Panc1 (cell line): ENCODE measurements around the gene P2RY12. TPM values are rescaled to one million over a fixed set of nuclear protein-coding genes. Genes with fewer than 3 reads are reported as not detected.

Experiments used
- ATAC-seq: fragments of 200-7000 bp; cut with Tn5 transposase; 2 replicates; pipeline ENCODE4 v1.9.1; 2020; ENCODE audit warnings: mild to moderate bottlenecking, moderate library complexity
- BruUV-seq: library from RNA; stranded (reverse); fragments of 400-500 nt; replicated peaks from 2 replicates; lab custom pipeline; 2021; lab: Mats Ljungman, UMichigan
- CTCF ChIA-PET: fragments of 300-600 bp; sonication (Branson Sonifier 250); formaldehyde crosslinking; loops from one replicate; lab custom pipeline; 2022; ENCODE audit warnings: antibody characterized with exemption; lab: Charles Lee
- POLR2A ChIA-PET: fragments of 300-600 bp; sonication (Branson Sonifier 250); formaldehyde crosslinking; loops from one replicate; lab custom pipeline; 2022; ENCODE audit warnings: antibody characterized with exemption; lab: Charles Lee
- DNase-seq: peaks from one replicate; pipeline ENCODE4 v3.0.0-alpha.2; 2010; ENCODE audit warnings: low read depth, low spot score
- H3K27ac ChIP-seq: 2 replicates; pipeline ENCODE4 v1.5.1; 2011; ENCODE audit warnings: mild to moderate bottlenecking, low read length, inconsistent platforms
- H3K27me3 ChIP-seq: fragments of 200-500 bp; sonication (Bioruptor generic); 2 replicates; pipeline ENCODE4 v1.6.0; 2014; ENCODE audit warnings: low read length, inconsistent platforms; ENCODE audit not compliant: control insufficient read depth, insufficient read depth
- H3K36me3 ChIP-seq: fragments of 200-500 bp; sonication (Bioruptor generic); 2 replicates; pipeline ENCODE4 v1.5.1; 2014; ENCODE audit warnings: inconsistent platforms, mild to moderate bottlenecking, low read length, moderate library complexity; ENCODE audit not compliant: control insufficient read depth, insufficient read depth
- H3K4me1 ChIP-seq: 2 replicates; pipeline ENCODE4 v1.5.1; 2011; ENCODE audit warnings: inconsistent platforms, mild to moderate bottlenecking, low read length, moderate library complexity; ENCODE audit not compliant: control insufficient read depth, insufficient read depth
- H3K4me3 ChIP-seq, 2 experiments: 2 replicates each; pipeline ENCODE4 v1.5.1; 2011 to 2012; ENCODE audit warnings: low read depth in 2 of 2, low read length in 2 of 2, mild to moderate bottlenecking in 2 of 2, inconsistent platforms in 1 of 2, moderate library complexity in 1 of 2
- H3K9me3 ChIP-seq: fragments of 200-500 bp; sonication (Bioruptor generic); 2 replicates; pipeline ENCODE4 v1.5.1; 2014; ENCODE audit warnings: low read depth, mild to moderate bottlenecking, inconsistent platforms, low read length, moderate library complexity; ENCODE audit not compliant: control insufficient read depth, insufficient read depth
- CTCF ChIP-seq: fragments of 450-650 bp; IDR thresholded peaks from 2 replicates; pipeline ENCODE4 v1.5.1; 2017; ENCODE audit warnings: mild to moderate bottlenecking
- POLR2AphosphoS5 ChIP-seq: IDR thresholded peaks from 2 replicates; pipeline ENCODE4 v1.6.1; 2012; ENCODE audit warnings: mild to moderate bottlenecking, low read depth, low read length, moderate library complexity
- REST ChIP-seq, 2 experiments: IDR thresholded peaks; 2 replicates each; pipeline ENCODE4 v1.6.1; 2011 to 2012; ENCODE audit warnings: low read depth in 2 of 2, control low read depth in 1 of 2, low read length in 1 of 2, mild to moderate bottlenecking in 1 of 2, moderate library complexity in 1 of 2; ENCODE audit not compliant: insufficient read depth in 1 of 2
- SIN3A ChIP-seq: IDR thresholded peaks from 2 replicates; pipeline ENCODE4 v1.6.1; 2012; ENCODE audit warnings: low read depth, mild to moderate bottlenecking, low read length, moderate library complexity, borderline replicate concordance; ENCODE audit not compliant: insufficient read depth
- TCF7L2 ChIP-seq: IDR thresholded peaks from 2 replicates; pipeline ENCODE4 v1.6.1; 2011; ENCODE audit warnings: mild to moderate bottlenecking, low read depth, low read length, inconsistent platforms
- in situ Hi-C: cut with HindIII; loops from 2 replicates; pipeline ENCODE4 v1.10.0; 2016; ENCODE audit warnings: low sequenced_read_pairs, low pct_unique_long_range_greater_than_20kb
- intact Hi-C: fragments of 100-400 bp; cut with micrococcal nuclease; formaldehyde crosslinking; loops from one replicate; pipeline ENCODE4 v1.10.0; 2022; ENCODE audit not compliant: unreplicated experiment
- total RNA-seq: library from RNA; stranded (reverse); gene quantifications from one replicate; pipeline ENCODE4 v1.2.1, GENCODE V29; 2021; ENCODE audit not compliant: unreplicated experiment

The P2RY12 gene
- total RNA-seq, 1 experiment from 2014 or later: not detected

GRCh38 chr3:151329363-151329762, 55.2 kb downstream of the P2RY12 start, which contains the start of gene P2RY13:
P2RY13 (minus strand) TSS chr3:151329549; CDS start chr3:151329528, 21 bp downstream.
- POLR2A ChIA-PET: no interaction called here
- Histone ChIP-seq H3K27me3 (0 out of 2 replicates have a peak, but pooled peaks cover 3% of the 10 kb centered on the region), H3K4me3 (no peak within 1 kb of the TSS), H3K36me3 (no peaks in the 10 kb centered on the region), H3K9me3 (no peaks in the 10 kb centered on the region), H3K4me1 (no peaks in the 10 kb centered on the region), H3K27ac (no peak within 1 kb of the TSS)
- DNase-seq (no peak), ATAC-seq (no peak)
- intact Hi-C loops: loop anchor here (5.0 kb wide), 1 partner anchor 37 kb away; no protein-coding TSS in a partner anchor
- CTCF ChIA-PET: no interaction called here
- no TSS peak for BruUV-seq
- TF ChIP-seq REST (IDR thresholded peaks at IDR 0.05; ENCODE audit: insufficient read depth in 1 of 2, low read depth in 2 of 2, low read length in 1 of 2): no peak
- TF ChIP-seq TCF7L2: no peak
- in situ Hi-C loops: no loop called here

- in situ Hi-C loops: no loop called here
- no peak overlapping the region for H3K27ac ChIP-seq
- 0 out of 2 replicates have a peak, but pooled peaks cover 3% of the 10 kb centered on the region for H3K27me3 ChIP-seq
- no peak for ATAC-seq
- H3K4me3 ChIP-seq: no peak overlapping the region
- no peak for TF ChIP-seq TCF7L2
- no peak for TF ChIP-seq SIN3A
- no peak for TF ChIP-seq CTCF
- TF ChIP-seq POLR2AphosphoS5: no peak
- TF ChIP-seq REST (IDR thresholded peaks at IDR 0.05; ENCODE audit: insufficient read depth in 1 of 2, low read depth in 2 of 2, low read length in 1 of 2): no peak
- no peaks in the 10 kb centered on the region for H3K4me1 ChIP-seq
- no peaks in the 10 kb centered on the region for H3K36me3 ChIP-seq
- ChIA-PET CTCF (interaction anchor here (0.7 to 0.8 kb wide), 5 partner anchors 83 to 454 kb away, joined by 3 to 11 read pairs (median 4); no protein-coding TSS in a partner anchor), POLR2A (no interaction called here)
- no peak for DNase-seq
- no peaks in the 10 kb centered on the region for H3K9me3 ChIP-seq
- intact Hi-C loops: loop anchor here (5.0 kb wide), 1 partner anchor 36 kb away; no protein-coding TSS in a partner anchor
- BruUV-seq: no TSS peak
Measured at GRCh38 chr3:151328298-151328995, 56.1 kb downstream of the P2RY12 start.
